ENCODE measurements around the gene HSPG2. TPM values are rescaled to one million over a fixed set of nuclear protein-coding genes. Genes with fewer than 3 reads are reported as not detected.

The HSPG2 gene
- total and polyA plus RNA-seq, 9 of the 15 experiments (the other 6 are each of a cell fraction or from before 2014, with no cell fraction given), result 0.14 to 160 (median 15.7) TPM

GRCh38 chr1:21795075-21795474 lies 142.0 kb downstream of the HSPG2 start (continued):
- TF ChIP-seq XRCC3 (IDR thresholded peaks at IDR 0.05), result peak; percentile 67; the same call in 1 of the 2 replicates
- no peak for TF ChIP-seq ZNF507 (tag; conservative IDR thresholded peaks at IDR 0.05)
- 0 out of 2 replicates have a peak, but pooled peaks have one; percentile 35 for TF ChIP-seq ZNF766 (CRISPR knock-in tag; conservative IDR thresholded peaks at IDR 0.05)
- TF ChIP-seq ZNF707 (CRISPR knock-in tag; conservative IDR thresholded peaks at IDR 0.05), result peak; percentile 95
- no peak for TF ChIP-seq NR2F6 (CRISPR knock-in tag; IDR thresholded peaks at IDR 0.05)
- no peak for TF ChIP-seq MXD1 (CRISPR knock-in tag; IDR thresholded peaks at IDR 0.05; ENCODE audit: borderline replicate concordance, poor library complexity, severe bottlenecking)
- TF ChIP-seq AFF4 (CRISPR knock-in tag; IDR thresholded peaks at IDR 0.05), result no peak
- no peak for TF ChIP-seq CCNT2 (IDR thresholded peaks at IDR 0.05; ENCODE audit: borderline replicate concordance, extremely low read depth, insufficient read length, low read depth, low read length)
- no peak for TF ChIP-seq PML (IDR thresholded peaks at IDR 0.05; ENCODE audit: low read length)
- no peak for TF ChIP-seq ZNF778 (CRISPR knock-in tag; IDR thresholded peaks at IDR 0.05)
- TF ChIP-seq POLR3A (IDR thresholded peaks at IDR 0.05; ENCODE audit: borderline replicate concordance, extremely low read depth, insufficient read depth, insufficient read length), result no peak
- no peak for TF ChIP-seq ZBTB33 (CRISPR knock-in tag; IDR thresholded peaks at IDR 0.05)
- TF ChIP-seq NFYB (IDR thresholded peaks at IDR 0.05; ENCODE audit: extremely low read depth, insufficient read length), result no peak
- no peak for TF ChIP-seq TGIF2 (CRISPR knock-in tag; IDR thresholded peaks at IDR 0.05)
- TF ChIP-seq MECOM (CRISPR knock-in tag; IDR thresholded peaks at IDR 0.05), result no peak
- TF ChIP-seq ZNF175 (CRISPR knock-in tag; IDR thresholded peaks at IDR 0.05; ENCODE audit: low read depth), result no peak
- no peak for TF ChIP-seq MEF2D (tag; conservative IDR thresholded peaks at IDR 0.05; ENCODE audit: low read depth)
- peak; percentile 96 for TF ChIP-seq TRIM28 (IDR thresholded peaks at IDR 0.05)
- TF ChIP-seq CBX3 (IDR thresholded peaks at IDR 0.05; ENCODE audit: borderline replicate concordance in 1 of 2, low read length in 2 of 2), result peak in 1 of 2 experiments; percentile 90; a peak in 1 of 3 replicates
- TF ChIP-seq ZFP36 (IDR thresholded peaks at IDR 0.05; ENCODE audit: low read depth, low read length, partially characterized antibody), result peak; percentile 67
- no peak for TF ChIP-seq ESRRB (CRISPR knock-in tag; IDR thresholded peaks at IDR 0.05; ENCODE audit: borderline replicate concordance)
